Measurements from ENCODE around the gene SMYD3.

DNA sequence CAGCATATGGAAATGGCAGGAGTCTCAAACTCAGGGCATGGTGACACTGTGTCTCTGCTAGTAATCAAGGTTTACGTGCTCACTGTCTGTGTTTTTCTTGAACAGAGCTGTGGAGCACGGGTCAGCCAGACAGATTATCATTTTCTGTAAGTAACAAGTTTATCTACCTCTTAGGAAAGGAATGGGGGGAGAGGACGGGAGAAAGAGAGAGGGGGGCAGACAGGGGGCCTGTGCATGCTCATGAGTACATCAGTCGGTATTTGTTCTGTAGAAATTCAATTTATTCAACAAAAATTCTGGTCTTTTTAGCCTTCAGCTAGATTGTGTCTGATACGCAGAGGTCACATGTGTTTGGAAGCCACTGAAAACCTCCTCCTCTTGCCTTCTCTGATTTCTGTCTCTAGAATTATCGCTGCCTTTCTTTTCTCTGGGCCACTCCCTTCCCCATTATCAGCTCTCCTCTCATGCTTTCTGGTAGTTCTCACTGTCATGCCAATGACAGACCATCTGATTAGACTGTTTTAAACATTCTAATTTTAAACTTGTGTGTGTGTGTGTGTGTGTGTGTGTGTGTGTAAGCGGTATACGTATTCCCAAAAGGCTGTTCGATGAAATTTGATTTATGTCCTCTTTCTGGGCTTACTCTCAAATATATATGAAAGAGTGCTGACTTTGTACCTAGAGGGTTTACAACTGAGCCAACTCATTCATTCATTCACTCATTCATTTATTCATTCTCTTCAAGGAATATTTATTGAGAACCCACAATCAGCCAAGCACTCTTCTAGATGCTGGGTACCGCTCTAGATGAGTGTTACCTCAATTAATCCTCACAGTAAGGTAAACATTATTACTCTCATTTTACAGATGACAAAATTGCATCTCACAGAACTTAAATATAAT is 715.4 kb downstream of the SMYD3 start:
- no peak for TF ChIP-seq POLR2A (IDR thresholded peaks at IDR 0.05)
- TF ChIP-seq, protein P1, sequence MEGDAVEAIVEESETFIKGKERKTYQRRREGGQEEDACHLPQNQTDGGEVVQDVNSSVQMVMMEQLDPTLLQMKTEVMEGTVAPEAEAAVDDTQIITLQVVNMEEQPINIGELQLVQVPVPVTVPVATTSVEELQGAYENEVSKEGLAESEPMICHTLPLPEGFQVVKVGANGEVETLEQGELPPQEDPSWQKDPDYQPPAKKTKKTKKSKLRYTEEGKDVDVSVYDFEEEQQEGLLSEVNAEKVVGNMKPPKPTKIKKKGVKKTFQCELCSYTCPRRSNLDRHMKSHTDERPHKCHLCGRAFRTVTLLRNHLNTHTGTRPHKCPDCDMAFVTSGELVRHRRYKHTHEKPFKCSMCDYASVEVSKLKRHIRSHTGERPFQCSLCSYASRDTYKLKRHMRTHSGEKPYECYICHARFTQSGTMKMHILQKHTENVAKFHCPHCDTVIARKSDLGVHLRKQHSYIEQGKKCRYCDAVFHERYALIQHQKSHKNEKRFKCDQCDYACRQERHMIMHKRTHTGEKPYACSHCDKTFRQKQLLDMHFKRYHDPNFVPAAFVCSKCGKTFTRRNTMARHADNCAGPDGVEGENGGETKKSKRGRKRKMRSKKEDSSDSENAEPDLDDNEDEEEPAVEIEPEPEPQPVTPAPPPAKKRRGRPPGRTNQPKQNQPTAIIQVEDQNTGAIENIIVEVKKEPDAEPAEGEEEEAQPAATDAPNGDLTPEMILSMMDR (IDR thresholded peaks at IDR 0.05): no peak
